Endothelial cell of umbilical vein (primary cell): ENCODE results near the gene NIPBL.

Experiments used
- EZH2 ChIP-seq: IDR thresholded peaks from 2 replicates; pipeline ENCODE4 v1.6.1; 2012; ENCODE audit warnings: borderline replicate concordance, low read depth, mild to moderate bottlenecking, moderate library complexity, low read length, inconsistent platforms; ENCODE audit not compliant: severe bottlenecking
- POLR2AphosphoS5 ChIP-seq: IDR thresholded peaks from 2 replicates; pipeline ENCODE4 v1.6.1; 2012; ENCODE audit warnings: low read depth, mild to moderate bottlenecking, control low read depth, low read length, moderate library complexity; ENCODE audit not compliant: insufficient read depth
- TF ChIP-seq, protein P1 (sequence below), 2 donors: IDR thresholded peaks; 1 replicate in 1 of 2; 2 replicates in 1 of 2; pipeline ENCODE4 v1.5.1; 2011; ENCODE audit warnings: low read length in 2 of 2, mild to moderate bottlenecking in 2 of 2, moderate library complexity in 2 of 2, control low read depth in 1 of 2, inconsistent platforms in 1 of 2, low read depth in 1 of 2; ENCODE audit not compliant: insufficient read depth in 1 of 2; ENCODE audit errors: extremely low read depth in 1 of 2

DNA sequence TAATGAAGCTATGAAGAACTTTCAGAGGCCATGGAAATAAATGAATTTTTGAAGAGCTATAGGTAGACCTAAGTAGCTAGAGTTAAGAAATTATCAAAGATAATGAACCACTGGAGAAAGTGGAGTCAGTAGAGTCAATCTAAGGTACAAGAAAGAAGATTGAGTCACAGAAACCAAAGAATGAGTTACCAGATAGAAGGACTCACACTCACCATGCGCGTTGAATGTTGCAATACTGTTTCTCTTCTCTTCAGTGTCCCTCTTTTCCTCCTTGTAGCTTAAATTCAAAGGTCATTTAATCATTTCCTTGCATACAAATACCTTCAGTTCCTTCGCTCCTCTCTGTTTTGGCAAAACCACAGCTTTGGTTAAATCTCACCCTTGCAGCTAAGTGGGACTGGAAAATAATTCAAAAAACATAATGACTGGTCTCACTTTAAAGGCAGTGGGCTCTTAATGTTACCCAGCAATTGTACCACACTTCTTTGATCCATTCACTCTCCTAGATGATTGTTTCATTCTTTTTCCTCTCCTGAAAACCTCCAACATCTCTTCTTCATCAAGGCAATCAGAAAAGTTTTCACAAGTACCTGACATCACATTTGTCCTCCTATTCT is 58.3 kb downstream of the NIPBL start:
- TF ChIP-seq, protein P1, sequence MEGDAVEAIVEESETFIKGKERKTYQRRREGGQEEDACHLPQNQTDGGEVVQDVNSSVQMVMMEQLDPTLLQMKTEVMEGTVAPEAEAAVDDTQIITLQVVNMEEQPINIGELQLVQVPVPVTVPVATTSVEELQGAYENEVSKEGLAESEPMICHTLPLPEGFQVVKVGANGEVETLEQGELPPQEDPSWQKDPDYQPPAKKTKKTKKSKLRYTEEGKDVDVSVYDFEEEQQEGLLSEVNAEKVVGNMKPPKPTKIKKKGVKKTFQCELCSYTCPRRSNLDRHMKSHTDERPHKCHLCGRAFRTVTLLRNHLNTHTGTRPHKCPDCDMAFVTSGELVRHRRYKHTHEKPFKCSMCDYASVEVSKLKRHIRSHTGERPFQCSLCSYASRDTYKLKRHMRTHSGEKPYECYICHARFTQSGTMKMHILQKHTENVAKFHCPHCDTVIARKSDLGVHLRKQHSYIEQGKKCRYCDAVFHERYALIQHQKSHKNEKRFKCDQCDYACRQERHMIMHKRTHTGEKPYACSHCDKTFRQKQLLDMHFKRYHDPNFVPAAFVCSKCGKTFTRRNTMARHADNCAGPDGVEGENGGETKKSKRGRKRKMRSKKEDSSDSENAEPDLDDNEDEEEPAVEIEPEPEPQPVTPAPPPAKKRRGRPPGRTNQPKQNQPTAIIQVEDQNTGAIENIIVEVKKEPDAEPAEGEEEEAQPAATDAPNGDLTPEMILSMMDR (IDR thresholded peaks at IDR 0.05; ENCODE audit: extremely low read depth in 1 of 2, insufficient read depth in 1 of 2, low read depth in 1 of 2, low read length in 2 of 2), result no peak
- no peak for TF ChIP-seq POLR2AphosphoS5
- TF ChIP-seq EZH2, result no peak
